Measurements from ENCODE around the gene LDB2.

DNA sequence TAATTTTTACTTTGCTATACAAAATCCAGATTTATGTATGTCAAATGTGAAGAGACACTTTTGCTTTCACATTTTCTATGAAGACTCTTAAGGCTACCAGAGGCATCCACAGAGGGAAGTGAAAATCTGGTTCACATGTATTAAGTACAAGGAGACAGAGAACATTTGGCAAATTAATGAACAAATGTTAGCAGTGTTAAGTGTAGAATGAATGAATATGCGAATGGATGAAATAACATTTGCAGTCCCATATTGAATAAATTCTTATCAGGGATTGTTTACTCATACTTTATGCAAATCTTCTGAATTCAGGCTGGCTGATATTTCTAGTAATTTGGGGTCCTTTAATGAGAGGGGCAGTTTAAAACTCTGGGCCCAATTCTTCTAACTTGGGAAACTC lies 159.9 kb downstream of the LDB2 start:
- TF ChIP-seq, protein P1, sequence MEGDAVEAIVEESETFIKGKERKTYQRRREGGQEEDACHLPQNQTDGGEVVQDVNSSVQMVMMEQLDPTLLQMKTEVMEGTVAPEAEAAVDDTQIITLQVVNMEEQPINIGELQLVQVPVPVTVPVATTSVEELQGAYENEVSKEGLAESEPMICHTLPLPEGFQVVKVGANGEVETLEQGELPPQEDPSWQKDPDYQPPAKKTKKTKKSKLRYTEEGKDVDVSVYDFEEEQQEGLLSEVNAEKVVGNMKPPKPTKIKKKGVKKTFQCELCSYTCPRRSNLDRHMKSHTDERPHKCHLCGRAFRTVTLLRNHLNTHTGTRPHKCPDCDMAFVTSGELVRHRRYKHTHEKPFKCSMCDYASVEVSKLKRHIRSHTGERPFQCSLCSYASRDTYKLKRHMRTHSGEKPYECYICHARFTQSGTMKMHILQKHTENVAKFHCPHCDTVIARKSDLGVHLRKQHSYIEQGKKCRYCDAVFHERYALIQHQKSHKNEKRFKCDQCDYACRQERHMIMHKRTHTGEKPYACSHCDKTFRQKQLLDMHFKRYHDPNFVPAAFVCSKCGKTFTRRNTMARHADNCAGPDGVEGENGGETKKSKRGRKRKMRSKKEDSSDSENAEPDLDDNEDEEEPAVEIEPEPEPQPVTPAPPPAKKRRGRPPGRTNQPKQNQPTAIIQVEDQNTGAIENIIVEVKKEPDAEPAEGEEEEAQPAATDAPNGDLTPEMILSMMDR (IDR thresholded peaks at IDR 0.05; ENCODE audit: low read length) = no peak
- TF ChIP-seq EZH2 (optimal IDR thresholded peaks at IDR 0.05; ENCODE audit: low read depth, low read length) = no peak

Measured in MM.1S (cell line).